ENCODE data around the gene ARHGAP4. TPM values are rescaled to one million over a fixed set of nuclear protein-coding genes. Genes with fewer than 3 reads are reported as not detected.

Gene ARHGAP4
- total and polyA plus RNA-seq, 4 donors = 34.2 to 114 (median 80.4) TPM

DNA sequence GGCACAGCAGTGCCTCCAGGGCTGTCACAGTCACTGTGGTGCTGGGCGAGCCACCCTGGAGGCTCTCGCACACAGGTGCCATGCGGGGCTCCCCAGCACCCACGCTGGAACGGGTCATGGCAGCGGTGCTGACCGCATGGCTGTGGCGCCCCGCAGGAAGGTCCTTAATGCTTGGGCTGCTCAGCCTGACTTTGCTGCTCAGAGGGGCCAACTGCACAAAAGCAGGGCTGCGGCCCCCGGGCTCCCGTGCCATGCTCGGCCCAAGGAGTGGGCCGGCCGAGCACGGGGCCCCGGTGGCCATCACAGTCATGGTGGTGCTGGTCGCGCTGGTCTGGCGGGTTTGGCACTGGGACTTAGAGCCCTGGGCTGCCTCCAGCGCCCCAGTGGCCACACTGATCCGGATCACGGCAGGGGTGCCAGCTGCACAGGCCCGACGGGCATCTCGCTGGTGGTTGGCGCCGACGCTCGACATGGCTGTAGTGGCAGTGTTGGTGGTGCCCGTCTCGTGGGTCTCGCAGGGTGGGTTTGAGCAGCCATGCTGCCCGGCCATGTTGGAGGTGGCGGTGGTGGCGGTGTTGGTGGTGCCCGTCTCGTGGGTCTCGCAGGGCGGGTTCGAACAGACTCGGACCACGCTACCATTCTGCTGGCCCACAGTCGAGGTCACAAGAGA lies 28.6 kb upstream of the ARHGAP4 start:
- DNase-seq = no peak

DNA sequence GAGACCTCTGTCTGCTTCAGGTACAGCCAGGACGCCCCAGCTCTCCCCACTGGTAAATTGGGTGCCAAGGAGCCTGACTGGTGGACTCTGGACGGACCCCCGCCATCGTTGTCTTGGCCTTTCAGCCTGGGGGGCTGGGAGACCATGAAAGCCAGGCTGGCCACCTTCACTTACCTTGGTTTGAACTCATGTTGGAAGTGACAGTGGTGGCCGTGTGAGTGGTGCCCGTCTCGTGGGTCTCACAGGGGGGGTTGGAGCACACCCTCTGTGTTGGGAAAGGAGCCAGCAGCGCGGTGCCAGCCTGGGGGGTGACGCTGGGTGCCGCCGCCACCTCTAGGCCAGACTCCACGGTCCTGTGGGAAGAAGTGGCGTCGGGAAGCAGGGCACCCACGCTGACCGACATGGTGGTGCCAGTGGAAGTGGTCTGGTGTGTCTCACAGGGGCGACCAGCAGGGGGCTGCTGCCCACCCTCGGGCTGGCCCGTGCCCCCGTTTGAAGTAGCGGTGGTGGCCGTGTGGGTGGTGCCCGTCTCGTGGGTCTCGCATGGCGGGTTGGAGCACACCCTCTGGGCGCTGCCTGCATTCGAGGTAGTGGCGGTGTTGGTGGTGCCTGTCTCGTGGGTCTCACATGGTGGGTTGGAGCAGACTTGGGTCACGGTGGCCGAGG lies 28.0 kb upstream of the ARHGAP4 start:
- no peak overlapping the region for H3K27ac ChIP-seq (ENCODE audit: low read depth in 1 of 2, low read length in 1 of 2)
- peaks cover 16 to 86% (median 45%) of the 10 kb centered on the region in 4 donors for H3K36me3 ChIP-seq (ENCODE audit: control insufficient read depth in 4 of 4, insufficient read depth in 4 of 4, low read length in 4 of 4)
- no peak overlapping the region for H3K9ac ChIP-seq (ENCODE audit: insufficient read depth in 1 of 2, low read length in 2 of 2)
- WGBS, 2 donors = 78 to 89% methylated on average over 25 to 33 of the region's 33 CpGs
- no peak overlapping the region for H3K4me3 ChIP-seq
- no peak for ATAC-seq (ENCODE audit: insufficient read depth, low FRiP score)
- DNase-seq = no peak
- peaks cover 0 to 2% (median 0%) of the 10 kb centered on the region in 4 donors for H3K9me3 ChIP-seq (ENCODE audit: control insufficient read depth in 4 of 4, insufficient read depth in 3 of 4, low read length in 3 of 4)
- TF ChIP-seq, protein P1, sequence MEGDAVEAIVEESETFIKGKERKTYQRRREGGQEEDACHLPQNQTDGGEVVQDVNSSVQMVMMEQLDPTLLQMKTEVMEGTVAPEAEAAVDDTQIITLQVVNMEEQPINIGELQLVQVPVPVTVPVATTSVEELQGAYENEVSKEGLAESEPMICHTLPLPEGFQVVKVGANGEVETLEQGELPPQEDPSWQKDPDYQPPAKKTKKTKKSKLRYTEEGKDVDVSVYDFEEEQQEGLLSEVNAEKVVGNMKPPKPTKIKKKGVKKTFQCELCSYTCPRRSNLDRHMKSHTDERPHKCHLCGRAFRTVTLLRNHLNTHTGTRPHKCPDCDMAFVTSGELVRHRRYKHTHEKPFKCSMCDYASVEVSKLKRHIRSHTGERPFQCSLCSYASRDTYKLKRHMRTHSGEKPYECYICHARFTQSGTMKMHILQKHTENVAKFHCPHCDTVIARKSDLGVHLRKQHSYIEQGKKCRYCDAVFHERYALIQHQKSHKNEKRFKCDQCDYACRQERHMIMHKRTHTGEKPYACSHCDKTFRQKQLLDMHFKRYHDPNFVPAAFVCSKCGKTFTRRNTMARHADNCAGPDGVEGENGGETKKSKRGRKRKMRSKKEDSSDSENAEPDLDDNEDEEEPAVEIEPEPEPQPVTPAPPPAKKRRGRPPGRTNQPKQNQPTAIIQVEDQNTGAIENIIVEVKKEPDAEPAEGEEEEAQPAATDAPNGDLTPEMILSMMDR (IDR thresholded peaks at IDR 0.05; ENCODE audit: control extremely low read depth, extremely low read depth) = no peak
- no peaks in the 10 kb centered on the region for H3K27me3 ChIP-seq (ENCODE audit: control insufficient read depth in 3 of 3, insufficient read depth in 3 of 3, low read length in 2 of 3)
- peaks cover 0 to 8% (median 3%) of the 10 kb centered on the region in 5 donors for H3K4me1 ChIP-seq (ENCODE audit: control insufficient read depth in 5 of 5, insufficient read depth in 5 of 5, low read length in 5 of 5)

More for the DNA sequence above, 28.6 kb upstream of the ARHGAP4 start:
- ATAC-seq (ENCODE audit: insufficient read depth, low FRiP score) = no peak
- 96% methylated on average over 12 to 44 of the region's 44 CpGs for WGBS, 2 donors
- Histone ChIP-seq H3K9ac (ENCODE audit: insufficient read depth in 1 of 2, low read length in 2 of 2) (no peak overlapping the region), H3K9me3 (ENCODE audit: control insufficient read depth in 4 of 4, insufficient read depth in 3 of 4, low read length in 3 of 4) (peaks cover 0 to 2% (median 0%) of the 10 kb centered on the region in 4 donors), H3K27me3 (ENCODE audit: control insufficient read depth in 3 of 3, insufficient read depth in 3 of 3, low read length in 2 of 3) (no peaks in the 10 kb centered on the region), H3K27ac (ENCODE audit: low read depth in 1 of 2, low read length in 1 of 2) (no peak overlapping the region), H3K4me1 (ENCODE audit: control insufficient read depth in 5 of 5, insufficient read depth in 5 of 5, low read length in 5 of 5) (peaks cover 0 to 4% (median 2%) of the 10 kb centered on the region in 5 donors), H3K36me3 (ENCODE audit: control insufficient read depth in 4 of 4, insufficient read depth in 4 of 4, low read length in 4 of 4) (peaks cover 20 to 89% (median 46%) of the 10 kb centered on the region in 4 donors), H3K4me3 (no peak overlapping the region)
- TF ChIP-seq, protein P1 (IDR thresholded peaks at IDR 0.05; ENCODE audit: control extremely low read depth, extremely low read depth) = no peak

DNA sequence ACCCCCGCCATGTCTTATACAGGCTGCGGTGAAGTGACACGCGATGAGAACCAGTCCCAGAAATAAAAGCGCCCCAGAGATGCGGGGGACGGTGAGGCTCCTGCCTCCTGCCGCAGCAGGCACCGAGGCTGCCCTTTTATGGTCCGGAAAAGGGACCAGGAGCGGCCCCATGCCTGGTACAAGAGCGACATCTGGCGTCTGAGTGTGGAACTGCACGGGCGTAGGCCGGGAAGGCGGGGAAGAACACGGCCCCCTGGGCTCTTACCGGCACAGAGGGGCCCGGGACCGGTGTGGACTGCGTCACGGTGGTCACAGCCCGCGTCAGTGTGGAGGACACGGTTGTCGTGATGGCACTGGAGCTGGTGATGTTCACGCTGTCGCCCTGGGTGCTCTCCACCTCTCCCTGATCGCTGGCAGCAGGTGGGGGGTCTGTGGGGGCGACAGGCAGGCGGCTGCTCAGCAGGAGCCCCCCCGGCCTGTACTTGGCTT lies 27.3 kb upstream of the ARHGAP4 start:
- Histone ChIP-seq H3K9me3 (ENCODE audit: control insufficient read depth in 4 of 4, insufficient read depth in 3 of 4, low read length in 3 of 4) (peaks cover 0 to 2% (median 0%) of the 10 kb centered on the region in 4 donors), H3K4me3 (no peak overlapping the region), H3K9ac (ENCODE audit: insufficient read depth in 1 of 2, low read length in 2 of 2) (no peak overlapping the region), H3K36me3 (ENCODE audit: control insufficient read depth in 4 of 4, insufficient read depth in 4 of 4, low read length in 4 of 4) (peaks cover 16 to 81% (median 41%) of the 10 kb centered on the region in 4 donors), H3K27me3 (ENCODE audit: control insufficient read depth in 3 of 3, insufficient read depth in 3 of 3, low read length in 2 of 3) (no peaks in the 10 kb centered on the region), H3K27ac (ENCODE audit: low read depth in 1 of 2, low read length in 1 of 2) (peak overlapping the region in 1 of 2 donors; percentile 24), H3K4me1 (ENCODE audit: control insufficient read depth in 5 of 5, insufficient read depth in 5 of 5, low read length in 5 of 5) (peaks cover 0 to 8% (median 3%) of the 10 kb centered on the region in 5 donors)
- 19 to 35% methylated on average over 22 to 33 of the region's 33 CpGs for WGBS, 2 donors
- DNase-seq = peak; percentile 65 to 81 (median 73)
- peak; percentile 68 for ATAC-seq (ENCODE audit: insufficient read depth, low FRiP score)
- TF ChIP-seq, protein P1 (IDR thresholded peaks at IDR 0.05; ENCODE audit: control extremely low read depth, extremely low read depth) = peak; percentile 94

Data from lung (tissue), 12 donors.